Measurements from ENCODE around the gene OLFML3. TPM values are rescaled to one million over a fixed set of nuclear protein-coding genes. Genes with fewer than 3 reads are reported as not detected.
"Not testable (repeated sequence)": the region's sequence is repeated elsewhere in the genome, so short reads cannot be mapped to it uniquely, and the experiment has no call there.

Gene OLFML3
- polyA plus RNA-seq, 1 donor: 149 TPM

DNA sequence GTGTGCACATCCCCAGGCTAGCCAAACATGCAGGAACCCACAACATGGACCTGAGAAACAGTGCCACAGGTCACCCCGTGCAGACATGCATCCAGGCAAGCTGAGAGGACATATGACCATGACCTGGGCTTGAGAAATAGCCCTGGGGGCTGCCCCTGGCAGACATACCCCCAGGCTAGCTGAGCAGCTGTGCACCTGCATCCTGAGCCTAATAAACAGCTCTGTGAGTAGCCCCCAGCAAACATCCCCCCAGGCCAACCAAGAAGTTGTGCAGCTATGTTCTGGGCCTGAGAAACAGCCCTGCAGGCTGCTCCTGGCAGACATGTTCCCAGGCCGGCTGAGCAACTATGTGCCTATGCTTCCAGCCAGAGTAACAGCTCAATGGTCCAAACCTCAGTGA lies 14.5 kb downstream of the OLFML3 start:
- DNase-seq: no peak

DNA sequence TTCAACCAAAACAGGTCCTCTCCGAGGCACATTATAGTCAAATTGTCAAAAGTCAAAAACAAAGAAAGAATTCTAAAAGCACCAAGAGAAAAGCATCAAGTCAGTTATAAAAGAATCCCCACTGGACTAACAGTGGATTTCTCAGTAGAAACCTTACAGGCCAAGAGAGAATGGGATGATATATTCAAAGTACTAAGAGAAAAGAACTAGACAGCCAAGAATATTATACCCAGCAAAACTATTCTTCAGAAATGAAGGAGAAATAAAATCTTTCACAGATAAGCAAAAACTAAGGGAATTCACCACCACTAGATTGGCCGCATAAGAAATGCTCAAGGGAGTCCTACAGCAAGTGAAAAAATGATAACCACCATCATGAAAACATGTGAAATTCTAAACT lies 16.1 kb downstream of the OLFML3 start:
- DNase-seq: no peak

DNA sequence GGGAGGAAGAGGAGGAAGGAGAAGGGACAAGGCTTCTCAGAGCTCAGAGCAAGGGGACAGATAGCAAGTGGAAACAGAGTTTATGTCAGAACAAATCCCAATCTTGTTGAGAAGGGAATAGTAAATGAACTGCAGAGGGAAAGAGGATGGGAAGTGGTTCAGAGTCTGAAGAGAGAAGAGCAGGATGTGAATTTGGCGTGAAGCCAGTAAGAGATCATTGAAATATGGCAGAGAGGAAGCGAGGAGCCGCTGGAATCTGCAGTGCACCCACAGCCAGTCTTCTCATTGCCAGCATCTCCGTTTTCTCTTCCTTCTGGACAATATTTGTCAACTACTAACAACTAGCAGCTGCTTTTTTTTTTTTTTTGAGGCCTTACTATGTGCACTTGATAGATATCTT lies 19.1 kb downstream of the OLFML3 start:
- no peak for DNase-seq

DNA sequence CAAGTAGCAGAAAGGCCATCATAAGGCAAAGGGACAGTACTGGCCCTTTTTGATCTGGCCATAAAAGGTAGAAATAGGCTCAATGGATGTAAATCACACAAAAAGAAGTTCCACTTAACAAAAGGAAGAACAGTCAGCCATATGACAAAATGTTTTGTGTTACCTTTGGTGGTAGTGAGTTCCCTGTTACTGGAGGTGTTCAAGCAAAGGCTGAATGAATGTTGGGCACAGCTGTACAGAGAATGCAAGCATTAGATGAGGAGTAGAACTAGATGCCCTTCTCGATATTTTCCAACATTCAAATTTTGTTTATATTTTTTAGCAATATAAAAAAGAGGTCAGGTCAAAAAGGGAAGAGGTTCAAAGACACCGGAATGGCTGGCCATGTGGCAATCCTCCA lies 20.0 kb downstream of the OLFML3 start:
- no peak for DNase-seq

DNA sequence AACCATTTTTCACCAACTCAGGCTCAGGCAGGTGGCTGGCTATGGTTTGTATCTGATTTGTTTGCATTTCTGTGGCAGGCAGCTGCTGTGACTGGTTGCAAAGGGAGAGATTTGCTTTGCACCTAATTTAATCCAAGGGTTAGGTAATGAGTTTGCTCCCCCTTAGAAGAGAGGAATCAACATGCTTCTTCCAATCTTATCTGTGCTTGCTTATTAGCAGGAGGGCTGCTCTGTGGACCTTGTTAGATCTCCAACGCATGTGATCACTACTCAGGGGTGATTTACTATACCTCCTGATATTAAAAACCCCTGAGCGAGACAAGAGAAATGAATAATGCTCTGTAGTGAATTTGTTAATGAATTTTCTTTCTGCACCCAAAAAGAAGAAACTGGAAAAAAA lies 20.5 kb downstream of the OLFML3 start:
- DNase-seq: no peak

DNA sequence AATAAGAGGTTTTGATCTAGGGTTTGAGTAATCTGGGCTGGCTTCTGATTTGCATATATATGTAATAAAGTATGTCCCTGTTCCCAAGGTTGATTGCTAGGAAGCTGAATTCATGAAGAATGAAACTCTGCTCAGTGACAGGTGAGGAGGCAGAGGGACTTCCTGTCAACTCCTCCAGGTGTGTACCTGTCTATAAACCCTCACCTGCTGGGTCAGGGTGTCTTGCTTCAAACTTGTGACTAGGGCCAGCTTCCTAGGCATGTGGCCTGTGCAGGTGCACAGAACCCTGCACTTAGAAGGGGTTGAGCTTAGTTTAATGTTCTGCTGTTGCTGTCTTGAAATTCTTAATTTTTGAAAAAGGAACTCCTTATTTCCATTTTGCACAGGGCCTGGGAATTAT lies 21.1 kb downstream of the OLFML3 start:
- DNase-seq: no peak

DNA sequence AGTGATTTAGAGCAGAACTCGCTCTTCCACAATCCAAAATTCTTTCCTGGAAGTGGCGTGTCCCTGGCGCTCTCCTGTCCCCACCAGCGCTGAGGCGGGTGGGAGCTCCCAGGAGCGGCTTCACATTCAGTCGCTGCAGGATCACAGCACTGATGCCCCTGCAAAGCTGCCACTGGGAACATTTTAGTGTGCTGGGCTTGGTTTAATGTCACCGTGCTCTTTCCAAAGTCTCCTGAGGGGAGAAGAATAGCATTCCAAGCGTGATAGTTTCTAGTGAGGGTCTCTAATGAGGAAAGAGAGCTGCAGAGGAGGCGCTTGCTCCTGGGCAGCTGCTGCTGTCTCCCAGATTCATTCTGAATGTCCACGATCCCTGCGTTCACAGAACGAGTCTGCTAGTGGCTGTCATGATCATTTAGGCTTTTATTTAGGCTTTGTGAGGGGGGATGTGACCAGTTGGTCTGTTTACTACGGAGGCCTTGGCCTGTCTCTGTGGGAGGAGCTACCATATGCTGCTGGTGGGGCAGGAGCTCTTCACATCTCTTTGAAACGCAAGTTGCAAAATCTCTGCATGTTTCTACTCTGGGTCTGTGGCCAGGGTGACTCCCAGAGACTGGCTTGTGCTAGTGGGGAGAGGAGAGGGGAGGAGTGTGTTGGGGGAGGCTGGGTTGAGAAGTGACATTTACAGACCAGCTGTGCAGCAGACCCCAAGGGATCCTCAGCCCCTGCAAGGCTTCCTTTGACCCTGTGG lies 23.4 kb downstream of the OLFML3 start:
- no peak for DNase-seq

DNA sequence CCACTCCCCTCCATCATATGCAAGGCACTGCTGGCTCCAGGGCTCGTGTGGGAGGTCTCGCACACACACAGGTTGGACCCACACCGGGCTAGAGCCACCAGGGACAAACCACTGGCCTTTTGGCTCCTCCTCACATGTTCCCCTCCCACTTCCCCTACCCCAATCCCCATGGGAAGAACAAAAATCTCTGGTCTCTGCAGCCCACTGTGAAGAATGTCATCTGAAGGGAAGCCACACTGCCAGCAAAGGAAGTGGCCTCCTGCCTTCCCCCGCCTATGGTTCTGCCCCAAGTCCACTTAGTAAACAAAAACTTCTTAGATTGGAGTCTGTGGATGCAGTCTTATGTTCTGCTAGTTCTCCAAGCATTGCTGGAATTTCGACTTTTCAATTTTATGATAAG lies 24.2 kb downstream of the OLFML3 start:
- DNase-seq: no peak

DNA sequence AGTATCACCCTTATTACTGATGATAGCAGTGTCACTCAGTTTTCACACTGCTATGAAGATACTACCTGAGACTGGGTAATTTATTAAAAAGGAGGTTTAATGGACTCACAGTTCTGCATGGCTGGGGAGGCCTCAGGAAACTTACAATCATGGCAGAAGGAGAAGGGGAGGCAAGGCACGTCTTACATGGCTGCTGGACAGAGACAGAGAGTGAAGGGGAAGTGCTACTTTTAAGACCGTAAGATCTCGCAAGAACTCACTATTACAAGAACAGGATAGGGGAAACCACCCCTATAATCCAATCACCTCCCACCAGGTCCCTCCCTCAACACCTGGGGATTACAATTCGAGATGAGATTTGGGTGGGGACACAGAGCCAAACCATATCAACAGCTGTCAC lies 27.6 kb downstream of the OLFML3 start:
- not testable (repeated sequence) for DNase-seq

DNA sequence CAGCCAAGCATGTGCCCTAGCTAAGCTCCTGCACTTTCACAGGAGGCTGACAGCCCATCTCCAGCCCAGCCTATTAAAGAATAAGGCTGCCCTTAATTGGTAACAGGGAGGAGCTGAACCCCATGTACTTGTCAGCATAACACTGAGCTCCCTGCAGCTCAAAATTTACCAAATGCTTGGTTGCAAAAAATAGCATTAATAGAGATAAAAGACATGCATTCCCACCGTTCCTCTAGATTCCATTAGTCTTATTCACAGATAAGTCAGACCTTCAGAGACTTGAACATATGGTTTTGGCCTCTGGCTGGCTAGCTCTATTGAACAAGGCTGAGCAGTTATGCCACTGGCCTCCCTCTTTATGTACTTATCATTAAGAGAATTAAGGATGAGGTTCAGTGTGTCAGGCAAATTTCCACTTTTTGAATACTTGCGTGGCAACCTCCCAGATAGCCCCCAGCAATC lies 29.2 kb downstream of the OLFML3 start:
- DNase-seq: no peak

DNA sequence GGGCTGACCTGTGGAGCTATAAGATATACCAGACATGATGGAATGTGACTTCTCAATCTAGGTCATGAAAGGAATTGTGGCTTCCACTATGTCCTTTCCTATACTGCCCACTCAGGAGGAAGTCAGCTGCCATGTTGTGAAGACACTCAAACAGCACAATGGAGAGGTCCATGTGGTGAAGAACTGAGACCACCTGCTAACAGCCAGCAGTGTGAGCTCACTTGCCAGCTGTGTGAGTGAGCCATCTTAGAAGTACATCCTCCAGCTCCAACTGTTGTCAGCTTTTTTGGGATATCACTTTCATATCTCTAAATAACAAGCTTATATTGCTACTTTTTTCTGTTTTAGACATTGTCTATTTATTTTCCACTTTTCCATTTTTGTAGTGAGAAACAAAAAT lies 29.7 kb downstream of the OLFML3 start:
- no peak for DNase-seq

DNA sequence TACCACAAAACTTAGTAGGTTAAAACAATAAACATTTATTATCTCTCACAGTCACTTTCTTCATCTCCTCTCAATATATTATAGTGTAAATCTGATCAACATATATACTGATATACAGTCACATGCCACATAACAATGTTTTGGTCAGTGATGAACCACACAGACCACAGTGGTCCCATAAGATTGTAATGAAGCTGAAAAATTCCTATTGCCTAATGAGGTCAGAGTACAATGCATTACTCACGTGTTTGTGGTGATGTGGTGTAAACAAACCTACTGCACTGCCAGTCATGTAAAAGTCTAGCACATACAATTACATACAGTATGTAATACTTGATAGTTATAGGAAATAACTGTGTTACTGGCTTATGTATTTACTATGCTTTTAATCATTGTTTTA lies 30.1 kb downstream of the OLFML3 start:
- DNase-seq: no peak

DNA sequence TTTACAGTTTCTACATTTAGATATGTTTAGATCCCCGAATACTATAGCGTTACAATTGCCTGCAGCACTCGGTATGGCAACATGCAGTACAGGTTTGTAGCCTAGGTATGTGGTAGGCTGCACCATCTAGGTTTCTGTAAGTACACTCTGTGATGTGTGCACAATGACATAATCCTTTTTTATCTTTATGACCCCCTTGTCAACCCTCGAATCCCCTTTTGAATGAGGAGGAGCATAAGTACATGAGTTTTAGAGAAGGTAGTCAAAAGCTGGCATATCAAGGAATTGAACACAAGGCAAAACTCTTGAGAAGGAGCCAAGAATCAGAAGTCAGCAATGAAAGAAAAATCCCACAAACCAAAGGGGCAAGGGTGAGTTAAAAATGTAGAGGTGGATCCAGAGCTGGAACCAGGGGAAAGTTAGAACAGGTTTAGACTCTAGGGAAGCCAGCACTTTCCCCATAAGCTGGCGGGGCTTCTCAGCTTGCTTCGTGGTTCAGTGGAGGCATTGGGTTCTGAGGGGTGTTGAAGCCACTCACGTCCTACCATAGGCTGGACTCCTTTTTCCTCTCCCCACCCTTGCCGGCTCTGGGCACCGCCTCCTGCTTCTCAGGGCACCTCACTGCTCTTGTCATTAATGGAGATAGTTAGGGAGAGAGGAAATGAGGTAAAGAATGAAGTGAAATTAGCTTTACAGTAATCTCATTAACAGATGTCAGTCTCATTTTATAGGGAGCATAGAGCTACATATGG lies 31.3 kb downstream of the OLFML3 start:
- no peak for DNase-seq

DNA sequence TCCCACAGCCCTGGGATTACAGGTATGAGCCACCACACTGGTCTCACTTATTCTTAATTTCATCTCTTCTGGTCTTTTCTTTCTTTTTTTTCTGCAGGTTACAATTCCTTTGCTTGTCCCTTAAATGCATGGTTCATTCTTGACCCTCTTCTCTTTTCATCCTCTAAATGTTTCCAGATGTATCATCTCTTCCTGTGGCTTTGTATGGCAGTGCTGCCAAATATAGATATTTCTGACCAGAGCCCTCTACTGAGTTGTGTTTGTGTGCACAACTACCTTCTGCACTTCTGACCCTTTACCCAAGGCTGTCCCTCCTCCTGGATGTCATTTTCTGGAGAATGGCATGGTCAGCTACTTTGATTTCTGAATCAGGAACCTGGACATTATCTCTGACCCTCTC lies 32.5 kb downstream of the OLFML3 start:
- no peak for DNase-seq

DNA sequence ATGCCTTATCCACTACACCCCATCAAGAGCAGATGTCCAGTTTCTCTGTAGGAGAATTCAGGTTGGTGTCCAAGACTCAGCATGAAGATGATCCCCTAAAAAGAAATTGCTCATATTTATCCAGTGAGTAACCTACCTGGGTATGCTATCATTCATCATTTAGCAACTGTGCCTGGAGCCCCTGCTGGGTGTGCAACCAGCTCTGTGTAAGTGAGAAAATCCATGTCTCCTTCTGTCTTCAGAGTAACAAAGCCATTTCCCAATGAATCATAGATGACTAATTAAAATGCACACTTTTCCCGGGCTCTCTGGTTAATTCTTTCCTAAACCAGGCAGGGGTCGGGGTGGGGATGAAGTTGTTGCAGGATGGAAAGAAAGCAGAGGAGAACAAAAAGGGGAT lies 35.8 kb downstream of the OLFML3 start:
- no peak for DNase-seq

DNA sequence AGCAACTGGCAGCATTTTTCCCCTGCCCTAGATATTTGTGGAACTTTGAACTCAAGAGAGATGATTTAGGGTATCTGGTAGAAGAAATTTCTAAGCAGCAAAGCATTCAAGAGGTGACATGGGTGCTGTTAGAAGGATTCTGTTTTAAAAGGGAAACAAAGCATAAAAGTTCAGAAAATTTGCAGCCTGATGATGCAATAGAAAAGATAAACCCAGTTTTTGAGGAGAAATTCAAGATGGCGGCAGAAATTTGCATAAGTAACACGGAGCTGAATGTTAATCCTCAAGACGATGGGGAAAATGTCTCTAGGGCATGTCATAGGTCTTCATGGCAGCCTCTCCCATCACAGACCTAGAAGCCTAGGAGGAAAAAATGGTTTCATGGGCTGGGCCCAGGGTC lies 40.5 kb downstream of the OLFML3 start:
- not testable (repeated sequence) for DNase-seq

DNA sequence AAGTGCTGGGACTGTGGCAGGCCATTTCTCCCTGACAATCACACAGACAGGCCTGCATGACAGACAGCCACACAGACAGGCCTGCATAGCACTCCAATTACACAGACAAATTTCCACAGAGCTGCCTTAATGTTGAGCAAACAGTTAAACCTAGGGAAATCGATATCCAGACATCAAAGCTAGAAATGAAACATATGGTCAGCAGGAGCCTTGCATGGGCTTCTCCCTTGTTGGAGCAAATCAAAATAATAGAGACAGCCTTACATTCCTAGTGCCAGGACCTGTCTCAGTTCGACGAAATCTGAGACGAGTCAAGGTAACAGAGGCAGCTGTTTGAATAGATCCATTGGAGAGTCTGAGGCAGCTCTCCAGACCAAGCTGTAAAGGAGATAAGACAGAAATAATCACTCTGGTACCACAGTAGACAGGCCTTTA lies 42.4 kb downstream of the OLFML3 start:
- no peak for DNase-seq

DNA sequence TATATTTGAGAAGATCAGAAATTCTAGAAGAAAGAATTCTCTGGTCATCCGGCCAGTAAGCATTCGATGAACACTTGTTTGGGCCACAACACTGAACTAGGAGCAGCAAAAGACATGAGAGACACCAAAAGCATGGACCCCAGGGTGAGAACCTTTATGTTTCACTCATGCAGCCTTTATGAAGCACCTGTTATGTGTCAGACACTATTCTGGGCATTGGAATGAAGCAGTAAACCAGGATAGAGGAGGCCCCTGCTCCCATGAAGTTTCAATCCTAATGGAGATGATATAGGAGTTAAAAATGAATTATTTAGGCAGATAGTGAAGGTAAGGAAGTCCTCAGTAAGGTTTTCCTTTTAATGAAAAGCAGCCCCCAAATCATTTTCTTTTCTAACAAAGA lies 43.6 kb downstream of the OLFML3 start:
- no peak for DNase-seq

DNA sequence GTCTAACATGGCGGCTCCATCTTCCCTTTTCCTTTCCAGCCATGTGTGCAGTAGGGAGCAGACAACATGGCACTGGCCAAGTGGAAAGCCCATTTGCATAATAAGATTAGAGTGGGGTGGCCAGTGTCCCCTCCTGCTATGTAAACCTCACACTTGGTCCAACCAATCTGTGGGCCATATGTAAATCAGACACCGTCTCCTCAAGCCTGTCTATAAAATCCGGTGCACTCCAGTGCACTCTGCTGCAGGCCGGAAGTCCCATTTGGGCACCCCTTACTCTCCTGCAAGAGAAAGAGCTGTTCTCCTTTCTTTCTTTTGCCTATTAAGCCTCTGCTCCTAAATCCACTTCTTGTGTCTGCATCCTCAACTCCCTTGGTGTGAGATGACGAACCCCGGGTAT lies 44.1 kb downstream of the OLFML3 start:
- no peak for DNase-seq

DNA sequence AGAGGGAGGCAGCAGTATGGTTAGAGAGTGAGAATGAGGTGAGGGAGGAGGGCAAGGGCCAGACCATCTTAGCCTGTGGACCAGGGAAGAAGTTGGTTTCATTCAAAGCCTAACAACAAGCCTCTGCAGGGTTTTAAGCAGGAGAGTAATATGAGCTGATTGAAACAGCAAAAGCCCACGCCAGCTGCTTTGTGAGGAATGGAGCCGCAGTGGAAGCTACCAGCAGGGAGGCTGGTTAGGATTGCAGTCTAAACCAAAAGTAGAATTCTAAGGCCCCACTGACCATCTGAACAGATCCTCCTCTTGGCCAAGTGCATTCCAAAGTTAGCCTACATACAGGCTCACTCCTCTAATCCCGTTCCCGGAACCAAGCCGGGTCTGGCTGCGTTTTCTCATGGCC lies 44.8 kb downstream of the OLFML3 start:
- DNase-seq: no peak

DNA sequence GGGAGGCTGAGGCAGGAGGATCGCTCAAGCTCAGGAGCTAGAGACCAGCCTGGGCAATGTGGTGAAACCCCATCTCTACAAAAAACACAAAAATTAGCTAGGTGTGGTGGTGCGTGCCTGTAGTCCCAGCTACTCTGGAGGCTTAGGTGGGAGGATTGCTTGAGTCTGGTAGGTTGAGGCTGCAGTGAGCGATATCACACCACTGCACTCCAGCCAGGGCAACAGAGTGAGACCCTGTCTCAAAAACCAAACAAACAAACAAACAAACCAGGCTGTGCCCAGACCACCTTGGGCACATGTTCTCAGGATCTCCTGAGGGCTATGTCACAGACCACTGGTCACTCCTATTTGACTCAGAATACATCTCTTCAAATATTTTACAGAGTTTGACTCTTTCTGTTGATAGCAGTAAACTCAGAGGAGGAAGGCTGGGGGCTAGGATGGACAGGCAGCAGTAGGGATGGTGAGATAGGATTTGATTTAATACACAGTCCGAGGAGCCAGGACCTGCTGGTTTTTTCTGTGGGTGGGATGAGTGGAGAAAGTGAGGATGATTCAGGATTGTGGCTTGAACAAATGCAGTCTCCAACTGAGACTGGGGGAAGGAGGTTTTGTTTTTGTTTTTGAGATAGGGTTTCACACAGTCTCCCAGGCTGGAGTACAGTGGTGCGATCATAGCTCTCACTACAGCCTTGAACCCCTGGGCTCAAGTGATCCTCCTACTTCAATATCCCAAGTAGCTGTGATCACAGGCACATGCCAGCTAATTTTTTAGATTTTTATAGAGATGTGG lies 46.5 kb downstream of the OLFML3 start:
- no peak for DNase-seq

DNA sequence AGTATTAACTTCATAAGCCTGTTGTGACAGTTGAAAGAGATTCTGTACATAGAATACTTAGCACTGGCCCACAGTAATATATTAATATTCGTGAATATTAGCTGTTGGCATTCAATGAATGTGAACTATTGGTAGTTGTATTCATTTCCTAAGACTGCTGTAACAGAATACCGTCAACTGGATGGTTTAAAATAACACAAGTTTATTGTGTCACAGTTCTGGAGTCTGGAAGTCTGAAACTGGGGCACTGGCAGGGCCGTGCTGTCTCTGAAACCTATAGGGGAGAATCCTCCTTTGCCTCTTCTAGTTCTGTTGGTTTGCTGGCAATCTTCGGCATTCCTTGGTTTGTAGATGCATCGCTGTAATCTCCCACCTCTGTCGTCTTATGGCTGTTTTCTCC lies 47.5 kb downstream of the OLFML3 start:
- no peak for DNase-seq

All from hindlimb muscle (tissue), 1 donor.